Vagina (tissue), 2 donors: ENCODE results near the gene CWH43. TPM values are rescaled to one million over a fixed set of nuclear protein-coding genes. Genes with fewer than 3 reads are reported as not detected.

ENCODE experiments used
- DNase-seq, 2 donors: peaks; one replicate each; pipeline ENCODE4 v3.0.0-alpha.2; 2017; ENCODE audit errors: extremely low spot score in 2 of 2
- H3K27ac ChIP-seq: fragments of 200-600 bp; sonication (generic); one replicate; pipeline ENCODE4 v1.5.1; 2019
- H3K27me3 ChIP-seq: fragments of 200-600 bp; sonication (generic); one replicate; pipeline ENCODE4 v1.5.1; 2019
- H3K36me3 ChIP-seq, 2 donors: fragments of 200-600 bp; sonication (generic); one replicate each; pipeline ENCODE4 v1.5.1; 2017 to 2019
- H3K4me1 ChIP-seq: fragments of 200-600 bp; sonication (generic); one replicate; pipeline ENCODE4 v1.5.1; 2019
- H3K4me3 ChIP-seq, 2 donors: fragments of 200-600 bp; sonication (generic); 1 replicate in 1 of 2; 2 replicates in 1 of 2; pipeline ENCODE4 v1.5.1; 2016 to 2019
- H3K9me3 ChIP-seq: fragments of 200-600 bp; sonication (generic); one replicate; pipeline ENCODE4 v1.5.1; 2019
- POLR2A ChIP-seq, 2 donors: fragments of 450-650 bp; IDR thresholded peaks; one replicate each; pipeline ENCODE4 v1.6.1; 2017; ENCODE audit warnings: antibody characterized with exemption in 2 of 2, mild to moderate bottlenecking in 2 of 2, moderate library complexity in 2 of 2
- POLR2AphosphoS5 ChIP-seq, 2 donors: sonication (generic); formaldehyde crosslinking; IDR thresholded peaks; one replicate each; pipeline ENCODE4 v1.9.0; 2017; ENCODE audit warnings: antibody characterized with exemption in 2 of 2, mild to moderate bottlenecking in 2 of 2, low read depth in 1 of 2; ENCODE audit not compliant: insufficient read depth in 1 of 2
- intact Hi-C: fragments of 100-400 bp; cut with DNase I; formaldehyde crosslinking; loops from one replicate; pipeline ENCODE4 v1.15.1; 2023
- total RNA-seq: library from RNA; depleted of rRNA; stranded (reverse); fragments of >200 nt; gene quantifications from one replicate; pipeline ENCODE4 v1.2.3, GENCODE V29; 2016
- TF ChIP-seq, protein P1 (sequence below), 3 experiments: fragments of 450-650 bp in 2 of 3; fragments of 200-600 bp in 1 of 3; sonication (generic) in 1 of 3; IDR thresholded peaks; one replicate each; pipeline ENCODE4 v1.5.1; 2017 to 2019; ENCODE audit warnings: antibody characterized with exemption in 3 of 3, mild to moderate bottlenecking in 2 of 3, moderate library complexity in 2 of 3

The CWH43 gene
- total RNA-seq, 1 donor from 2014 or later = 11.3 TPM

DNA sequence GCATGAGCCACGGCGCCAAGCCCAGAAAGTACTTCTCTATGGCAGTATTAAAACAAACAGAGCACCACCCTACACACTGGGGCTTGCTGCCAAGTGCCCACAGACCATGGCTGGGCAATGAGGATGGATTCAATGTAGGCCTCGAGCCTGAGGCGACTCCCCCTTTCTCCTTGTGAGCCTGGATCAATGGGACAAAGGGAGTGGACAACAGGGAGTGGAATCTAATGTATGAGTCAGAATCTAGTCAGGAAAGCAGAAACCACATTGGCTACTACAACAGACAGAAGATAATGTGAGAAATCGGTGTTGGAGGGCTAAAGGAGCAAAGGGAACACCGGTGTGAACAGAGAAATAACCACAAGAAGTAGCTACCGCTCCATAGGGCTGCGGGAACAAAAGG is 41.8 kb upstream of the CWH43 start:
- Histone ChIP-seq H3K9me3 (no peaks in the 10 kb centered on the region), H3K27me3 (no peaks in the 10 kb centered on the region), H3K4me1 (peaks cover 8% of the 10 kb centered on the region), H3K4me3 (no peak overlapping the region), H3K36me3 (no peaks in the 10 kb centered on the region), H3K27ac (no peak overlapping the region)
- TF ChIP-seq, protein P1, sequence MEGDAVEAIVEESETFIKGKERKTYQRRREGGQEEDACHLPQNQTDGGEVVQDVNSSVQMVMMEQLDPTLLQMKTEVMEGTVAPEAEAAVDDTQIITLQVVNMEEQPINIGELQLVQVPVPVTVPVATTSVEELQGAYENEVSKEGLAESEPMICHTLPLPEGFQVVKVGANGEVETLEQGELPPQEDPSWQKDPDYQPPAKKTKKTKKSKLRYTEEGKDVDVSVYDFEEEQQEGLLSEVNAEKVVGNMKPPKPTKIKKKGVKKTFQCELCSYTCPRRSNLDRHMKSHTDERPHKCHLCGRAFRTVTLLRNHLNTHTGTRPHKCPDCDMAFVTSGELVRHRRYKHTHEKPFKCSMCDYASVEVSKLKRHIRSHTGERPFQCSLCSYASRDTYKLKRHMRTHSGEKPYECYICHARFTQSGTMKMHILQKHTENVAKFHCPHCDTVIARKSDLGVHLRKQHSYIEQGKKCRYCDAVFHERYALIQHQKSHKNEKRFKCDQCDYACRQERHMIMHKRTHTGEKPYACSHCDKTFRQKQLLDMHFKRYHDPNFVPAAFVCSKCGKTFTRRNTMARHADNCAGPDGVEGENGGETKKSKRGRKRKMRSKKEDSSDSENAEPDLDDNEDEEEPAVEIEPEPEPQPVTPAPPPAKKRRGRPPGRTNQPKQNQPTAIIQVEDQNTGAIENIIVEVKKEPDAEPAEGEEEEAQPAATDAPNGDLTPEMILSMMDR (IDR thresholded peaks at IDR 0.05) = no peak
- no peak for TF ChIP-seq POLR2AphosphoS5 (IDR thresholded peaks at IDR 0.05; ENCODE audit: insufficient read depth in 1 of 2, low read depth in 1 of 2)
- no peak for TF ChIP-seq POLR2A (IDR thresholded peaks at IDR 0.05)
- intact Hi-C loops = no loop called here
- DNase-seq = no peak

DNA sequence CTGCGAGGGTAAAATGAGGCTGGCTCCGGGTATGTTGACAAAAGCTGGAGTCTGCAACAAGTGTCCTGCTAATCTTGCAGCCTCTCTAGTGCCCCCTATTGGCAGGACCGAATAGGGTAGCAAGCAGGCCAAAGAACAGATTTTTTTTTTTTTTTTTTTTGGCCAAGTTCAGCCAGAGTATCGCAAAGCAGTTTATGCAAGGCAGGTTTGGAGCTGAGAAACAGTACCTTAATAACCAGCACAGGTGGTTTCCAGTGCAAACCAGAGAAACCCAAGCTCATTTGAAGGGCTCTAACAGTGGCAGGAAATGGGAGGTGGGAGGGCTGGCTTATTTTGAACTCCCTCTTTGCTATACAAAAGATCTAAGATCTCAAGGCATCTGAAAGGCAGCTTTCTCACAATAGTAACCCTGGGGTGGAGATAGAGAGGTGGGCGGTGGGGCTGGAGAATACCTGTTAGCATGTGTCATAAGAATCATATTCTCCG is 41.3 kb upstream of the CWH43 start:
- Histone ChIP-seq H3K9me3 (no peaks in the 10 kb centered on the region), H3K36me3 (no peaks in the 10 kb centered on the region), H3K4me3 (no peak overlapping the region), H3K4me1 (peaks cover 10% of the 10 kb centered on the region), H3K27me3 (no peaks in the 10 kb centered on the region), H3K27ac (no peak overlapping the region)
- no peak for TF ChIP-seq POLR2AphosphoS5 (IDR thresholded peaks at IDR 0.05; ENCODE audit: insufficient read depth in 1 of 2, low read depth in 1 of 2)
- no peak for TF ChIP-seq POLR2A (IDR thresholded peaks at IDR 0.05)
- TF ChIP-seq, protein P1 (IDR thresholded peaks at IDR 0.05) = no peak
- intact Hi-C loops = no loop called here
- DNase-seq = no peak

DNA sequence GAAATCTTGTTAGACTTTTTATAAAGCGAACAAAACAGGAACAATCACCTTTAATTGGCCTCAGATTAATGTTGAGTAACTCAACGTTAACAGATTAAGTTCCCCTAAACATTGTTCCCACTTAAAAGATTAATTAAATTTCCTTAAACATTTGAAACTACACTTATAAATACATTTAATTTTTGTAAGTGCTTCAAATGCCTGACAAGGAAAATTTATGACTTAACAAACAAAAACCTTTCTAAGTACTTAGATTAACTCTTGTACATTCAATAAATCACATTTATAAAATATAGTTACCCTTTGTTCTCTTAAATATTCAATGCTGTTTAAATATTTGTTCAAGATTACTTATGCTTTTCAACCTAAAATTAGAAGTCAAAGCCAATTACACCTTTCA is 40.1 kb upstream of the CWH43 start:
- no peak overlapping the region for H3K27ac ChIP-seq
- no peaks in the 10 kb centered on the region for H3K9me3 ChIP-seq
- intact Hi-C loops = no loop called here
- TF ChIP-seq, protein P1 (IDR thresholded peaks at IDR 0.05) = no peak
- no peak for TF ChIP-seq POLR2AphosphoS5 (IDR thresholded peaks at IDR 0.05; ENCODE audit: insufficient read depth in 1 of 2, low read depth in 1 of 2)
- TF ChIP-seq POLR2A (IDR thresholded peaks at IDR 0.05) = no peak
- H3K27me3 ChIP-seq = no peaks in the 10 kb centered on the region
- H3K36me3 ChIP-seq = no peaks in the 10 kb centered on the region
- no peak overlapping the region for H3K4me3 ChIP-seq
- no peak for DNase-seq
- H3K4me1 ChIP-seq = peaks cover 10% of the 10 kb centered on the region

DNA sequence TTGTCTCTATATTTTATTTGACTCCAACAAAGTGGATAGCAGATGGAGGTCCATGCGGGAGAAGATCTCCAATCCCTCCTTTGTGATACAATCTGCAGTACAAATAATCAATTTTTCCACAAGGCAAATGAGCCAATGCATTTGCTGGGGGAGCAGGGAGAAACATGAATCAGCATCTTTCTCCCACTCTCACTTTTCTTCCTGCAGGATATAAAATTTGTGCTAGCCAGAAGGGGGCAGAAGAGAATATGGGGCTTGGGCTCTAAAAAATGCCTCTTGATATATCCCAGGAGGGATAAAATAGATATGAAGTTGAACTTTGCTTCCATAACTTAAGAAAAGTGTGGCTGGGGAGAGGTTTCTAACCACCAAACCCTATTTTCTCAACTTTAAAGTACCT is 38.3 kb upstream of the CWH43 start:
- no peak for DNase-seq
- H3K27ac ChIP-seq = no peak overlapping the region
- no peaks in the 10 kb centered on the region for H3K36me3 ChIP-seq
- peaks cover 10% of the 10 kb centered on the region for H3K4me1 ChIP-seq
- intact Hi-C loops = no loop called here
- H3K4me3 ChIP-seq = no peak overlapping the region
- no peaks in the 10 kb centered on the region for H3K9me3 ChIP-seq
- H3K27me3 ChIP-seq = no peaks in the 10 kb centered on the region
- TF ChIP-seq POLR2A (IDR thresholded peaks at IDR 0.05) (no peak), POLR2AphosphoS5 (IDR thresholded peaks at IDR 0.05; ENCODE audit: insufficient read depth in 1 of 2, low read depth in 1 of 2) (no peak)
- TF ChIP-seq, protein P1 (IDR thresholded peaks at IDR 0.05) = no peak

DNA sequence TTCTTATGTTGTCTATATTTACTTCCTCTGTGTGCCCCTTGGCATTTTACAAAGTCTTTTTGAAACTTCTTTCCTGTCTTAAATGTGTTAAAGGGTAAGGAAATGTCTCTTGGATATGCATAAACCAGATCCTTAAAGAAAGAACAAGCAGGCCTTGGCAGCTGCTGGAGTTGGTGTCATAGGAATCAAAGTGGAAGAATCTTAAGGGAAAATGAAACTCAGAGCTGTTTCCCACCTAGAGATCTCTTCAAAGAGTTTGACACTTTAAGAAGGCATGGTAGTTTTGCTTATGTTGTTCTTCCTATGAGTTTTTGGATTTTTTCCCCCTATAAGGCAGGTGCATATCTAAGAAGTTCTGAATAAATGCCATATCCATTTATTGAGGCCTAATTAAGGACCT is 37.0 kb upstream of the CWH43 start:
- TF ChIP-seq, protein P1 (IDR thresholded peaks at IDR 0.05) = no peak
- TF ChIP-seq POLR2A (IDR thresholded peaks at IDR 0.05) (no peak), POLR2AphosphoS5 (IDR thresholded peaks at IDR 0.05; ENCODE audit: insufficient read depth in 1 of 2, low read depth in 1 of 2) (no peak)
- no peaks in the 10 kb centered on the region for H3K27me3 ChIP-seq
- intact Hi-C loops = no loop called here
- peaks cover 10% of the 10 kb centered on the region for H3K4me1 ChIP-seq
- DNase-seq = no peak
- H3K36me3 ChIP-seq = no peaks in the 10 kb centered on the region
- no peak overlapping the region for H3K4me3 ChIP-seq
- no peak overlapping the region for H3K27ac ChIP-seq
- no peaks in the 10 kb centered on the region for H3K9me3 ChIP-seq
